Measurements from ENCODE around the gene GLS. TPM values are rescaled to one million over a fixed set of nuclear protein-coding genes. Genes with fewer than 3 reads are reported as not detected.
"Not testable (repeated sequence)": the region's sequence is repeated elsewhere in the genome, so short reads cannot be mapped to it uniquely, and the experiment has no call there.

The GLS gene
- total RNA-seq, 2 donors from 2014 or later = 415 to 476 TPM

GRCh38 chr2:190882856-190883582 lies 2.4 kb downstream of the GLS start:
- no peak for TF ChIP-seq CTCF (IDR thresholded peaks at IDR 0.05)
- DNase-seq (ENCODE audit: low spot score) (no peak), ATAC-seq (ENCODE audit: insufficient number of reproducible peaks, low FRiP score, low read depth) (no peak)
- Histone ChIP-seq H3K4me3 (peak overlapping the region; percentile 84), H3K36me3 (no peaks in the 10 kb centered on the region), H3K27me3 (replicated peaks; ENCODE audit: insufficient read depth) (no peaks in the 10 kb centered on the region), H3K27ac (peak overlapping the region; percentile 94 to 98), H3K9me3 (no peaks in the 10 kb centered on the region), H3K4me1 (ENCODE audit: control insufficient read depth in 1 of 2, low read depth in 2 of 2) (peaks cover 17 to 38% of the 10 kb centered on the region in 2 donors)

GRCh38 chr2:190885844-190886243 lies 5.2 kb downstream of the GLS start:
- not testable (repeated sequence) for H3K36me3 ChIP-seq; DNase-seq (ENCODE audit: low spot score); H3K27me3 ChIP-seq (replicated peaks; ENCODE audit: insufficient read depth); ATAC-seq (ENCODE audit: insufficient number of reproducible peaks, low FRiP score, low read depth); H3K9me3 ChIP-seq
- Histone ChIP-seq H3K4me3 (peak overlapping the region; percentile 84), H3K27ac (peak overlapping the region; percentile 55 to 65), H3K4me1 (ENCODE audit: control insufficient read depth in 1 of 2, low read depth in 2 of 2) (peaks cover 28 to 50% of the 10 kb centered on the region in 2 donors)

DNA sequence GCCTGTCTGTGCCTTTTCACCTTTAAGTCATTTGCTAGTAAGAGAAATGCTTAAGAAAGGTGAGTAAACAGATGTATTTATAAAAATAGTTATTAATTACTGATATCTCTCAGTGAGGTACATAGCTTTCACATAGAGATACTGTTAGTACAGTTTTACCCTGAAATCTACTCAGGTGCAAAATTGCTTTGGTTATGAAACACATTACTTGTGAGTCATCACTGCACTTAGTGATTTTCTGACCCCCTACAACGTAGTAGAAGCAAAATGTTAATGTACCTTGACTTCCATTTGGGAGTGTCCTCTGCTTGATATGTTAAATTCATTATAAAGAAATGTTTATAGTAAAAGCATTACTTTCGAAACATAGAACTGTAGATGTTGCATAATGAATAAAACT lies 6.5 kb downstream of the GLS start:
- ATAC-seq (ENCODE audit: insufficient number of reproducible peaks, low FRiP score, low read depth) = no peak
- peak overlapping the region; percentile 55 to 65 for H3K27ac ChIP-seq

DNA sequence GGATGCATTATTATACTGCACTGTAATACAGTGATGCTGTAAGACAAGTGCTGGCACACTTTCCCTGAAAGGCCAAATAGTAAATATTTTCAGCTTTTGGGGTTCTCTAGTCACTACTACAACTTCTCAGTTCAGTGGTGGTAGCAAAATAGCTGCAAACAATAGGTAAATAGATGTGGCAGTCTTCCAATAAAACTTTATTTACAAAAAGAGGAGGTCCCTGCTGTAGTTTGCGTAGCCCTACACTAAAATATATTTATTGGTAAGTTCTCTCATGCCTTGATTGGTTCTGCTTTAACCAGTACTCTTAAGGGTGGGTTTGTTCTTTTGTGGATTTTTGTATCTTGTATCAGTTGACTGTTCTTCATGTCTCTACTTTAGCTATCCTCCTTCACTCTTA lies 7.8 kb downstream of the GLS start:
- H3K4me1 ChIP-seq (ENCODE audit: control insufficient read depth in 1 of 2, low read depth in 2 of 2) = peaks cover 46 to 76% of the 10 kb centered on the region in 2 donors
- DNase-seq (ENCODE audit: low spot score) (no peak), ATAC-seq (ENCODE audit: insufficient number of reproducible peaks, low FRiP score, low read depth) (no peak)
- no peaks in the 10 kb centered on the region for H3K9me3 ChIP-seq
- H3K27ac ChIP-seq = peak overlapping the region; percentile 9 to 55
- H3K27me3 ChIP-seq (replicated peaks; ENCODE audit: insufficient read depth) = no peaks in the 10 kb centered on the region
- no peak for TF ChIP-seq CTCF (IDR thresholded peaks at IDR 0.05)
- no peaks in the 10 kb centered on the region for H3K36me3 ChIP-seq
- peak overlapping the region; percentile 84 for H3K4me3 ChIP-seq

More for the DNA sequence above, 6.5 kb downstream of the GLS start:
- H3K4me3 ChIP-seq = peak overlapping the region; percentile 84
- no peaks in the 10 kb centered on the region for H3K27me3 ChIP-seq (replicated peaks; ENCODE audit: insufficient read depth)
- H3K36me3 ChIP-seq = no peaks in the 10 kb centered on the region
- peaks cover 39 to 62% of the 10 kb centered on the region in 2 donors for H3K4me1 ChIP-seq (ENCODE audit: control insufficient read depth in 1 of 2, low read depth in 2 of 2)
- no peaks in the 10 kb centered on the region for H3K9me3 ChIP-seq
- DNase-seq (ENCODE audit: low spot score) = no peak
- no peak for TF ChIP-seq CTCF (IDR thresholded peaks at IDR 0.05)

- H3K4me3 ChIP-seq = peak overlapping the region; percentile 84
- no peaks in the 10 kb centered on the region for H3K9me3 ChIP-seq
- H3K4me1 ChIP-seq (ENCODE audit: control insufficient read depth in 1 of 2, low read depth in 2 of 2) = peaks cover 55 to 81% of the 10 kb centered on the region in 2 donors
- H3K36me3 ChIP-seq = no peaks in the 10 kb centered on the region
- ATAC-seq (ENCODE audit: insufficient number of reproducible peaks, low FRiP score, low read depth) (no peak), DNase-seq (ENCODE audit: low spot score) (no peak)
- H3K27ac ChIP-seq = peak overlapping the region; percentile 9 to 55
- H3K27me3 ChIP-seq (replicated peaks; ENCODE audit: insufficient read depth) = no peaks in the 10 kb centered on the region
- TF ChIP-seq CTCF (IDR thresholded peaks at IDR 0.05) = no peak
Measured at GRCh38 chr2:190889175-190889943, 8.7 kb downstream of the GLS start.

Measured in thoracic aorta (tissue), 2 donors.